GM23338 (cell line): ENCODE data around the gene NBEAL2. TPM values are rescaled to one million over a fixed set of nuclear protein-coding genes. Genes with fewer than 3 reads are reported as not detected.

Experiments
- ATAC-seq: fragments of 200-7000 bp; cut with Tn5 transposase; 3 replicates; pipeline ENCODE4 v1.9.1; 2020
- DNase-seq: peaks from one replicate; pipeline ENCODE4 v3.0.0-alpha.2; 2015; ENCODE audit warnings: low spot score
- H2AFZ ChIP-seq: fragments of 200-600 bp; sonication (generic); 2 replicates; pipeline ENCODE4 v1.8.0; 2016; ENCODE audit warnings: antibody characterized with exemption, mild to moderate bottlenecking, moderate library complexity
- H3F3A ChIP-seq: fragments of 200-600 bp; sonication (generic); replicated peaks from 2 replicates; pipeline ENCODE4 v1.8.0; 2017; ENCODE audit warnings: antibody characterized with exemption, mixed run types, low read depth
- H3K27ac ChIP-seq: fragments of 200-600 bp; sonication (generic); 2 replicates; pipeline ENCODE4 v1.6.1; 2016; ENCODE audit warnings: low read depth
- H3K27me3 ChIP-seq: fragments of 200-600 bp; sonication (generic); 2 replicates; pipeline ENCODE4 v1.8.0; 2016; ENCODE audit warnings: mild to moderate bottlenecking, mixed run types, moderate library complexity; ENCODE audit not compliant: insufficient read depth
- H3K36me3 ChIP-seq: fragments of 200-600 bp; sonication (generic); 2 replicates; pipeline ENCODE4 v1.8.0; 2016; ENCODE audit warnings: mild to moderate bottlenecking; ENCODE audit not compliant: insufficient read depth
- H3K4me1 ChIP-seq: fragments of 200-600 bp; sonication (generic); 2 replicates; pipeline ENCODE4 v1.8.0; 2016; ENCODE audit warnings: mild to moderate bottlenecking, moderate library complexity; ENCODE audit not compliant: insufficient read depth
- H3K4me2 ChIP-seq: fragments of 200-600 bp; sonication (generic); 2 replicates; pipeline ENCODE4 v1.7.1; 2017; ENCODE audit warnings: mixed run types
- H3K4me3 ChIP-seq: fragments of 200-600 bp; sonication (generic); 2 replicates; pipeline ENCODE4 v1.6.1; 2016; ENCODE audit warnings: mixed run types
- H3K79me2 ChIP-seq: fragments of 200-600 bp; sonication (generic); replicated peaks from 2 replicates; pipeline ENCODE4 v1.8.0; 2017; ENCODE audit warnings: mild to moderate bottlenecking; ENCODE audit not compliant: insufficient read depth
- H3K9me2 ChIP-seq: fragments of 200-600 bp; sonication (generic); 2 replicates; pipeline ENCODE4 v1.8.0; 2017; ENCODE audit not compliant: insufficient read depth
- H4K20me1 ChIP-seq: fragments of 200-600 bp; sonication (generic); replicated peaks from 2 replicates; pipeline ENCODE4 v1.8.0; 2017; ENCODE audit warnings: mild to moderate bottlenecking; ENCODE audit not compliant: insufficient read depth
- H3K27ac Mint-ChIP-seq: 2 replicates; pipeline ENCODE4 v1.8.0; 2020; ENCODE audit warnings: inconsistent platforms, mild to moderate bottlenecking, moderate library complexity, mixed read lengths
- H3K27me3 Mint-ChIP-seq: 3 replicates; pipeline ENCODE4 v1.8.0; 2022; ENCODE audit warnings: low read depth, mild to moderate bottlenecking, moderate library complexity, mixed read lengths, inconsistent platforms; ENCODE audit not compliant: insufficient read depth, poor library complexity
- H3K36me3 Mint-ChIP-seq: 3 replicates; pipeline ENCODE4 v1.8.0; 2021; ENCODE audit warnings: low read depth, mild to moderate bottlenecking, inconsistent platforms, moderate library complexity, mixed read lengths
- H3K4me1 Mint-ChIP-seq: 3 replicates; pipeline ENCODE4 v1.8.0; 2020; ENCODE audit warnings: mild to moderate bottlenecking, inconsistent platforms, mixed read lengths
- H3K4me3 Mint-ChIP-seq: 3 replicates; pipeline ENCODE4 v1.8.0; 2021; ENCODE audit warnings: moderate library complexity, mild to moderate bottlenecking, inconsistent platforms, mixed read lengths
- H3K9me3 Mint-ChIP-seq: 3 replicates; pipeline ENCODE4 v1.8.0; 2020; ENCODE audit warnings: moderate library complexity, mild to moderate bottlenecking, inconsistent platforms, mixed read lengths
- CREB1 ChIP-seq: fragments of 250-450 bp; sonication (Bioruptor Pico); IDR thresholded peaks from 2 replicates; pipeline ENCODE4 v1.5.0; 2020; ENCODE audit warnings: low read depth, mild to moderate bottlenecking, moderate library complexity
- CTCF ChIP-seq, 2 experiments: fragments of 200-600 bp in 1 of 2; sonication (generic) in 1 of 2; conservative IDR thresholded peaks; 2 replicates each; pipeline versions ENCODE4 v1.5.1 to v1.6.1; 2016 to 2017; ENCODE audit warnings: antibody characterized with exemption in 2 of 2, low read depth in 2 of 2, mild to moderate bottlenecking in 2 of 2, moderate library complexity in 1 of 2
- ETS1 ChIP-seq: IDR thresholded peaks from 2 replicates; pipeline ENCODE4 v1.6.1; 2016; ENCODE audit warnings: antibody characterized with exemption
- EZH2 ChIP-seq: fragments of 200-600 bp; sonication (generic); IDR thresholded peaks from one replicate; pipeline ENCODE4 v1.8.0; 2017; ENCODE audit warnings: antibody characterized with exemption, mild to moderate bottlenecking, low read depth; ENCODE audit not compliant: unreplicated experiment
- EZH2phosphoT487 ChIP-seq: fragments of 200-600 bp; sonication (generic); IDR thresholded peaks from one replicate; pipeline ENCODE4 v1.8.1; 2018; ENCODE audit warnings: antibody characterized with exemption; ENCODE audit not compliant: unreplicated experiment
- JUNB ChIP-seq: IDR thresholded peaks from one replicate; pipeline ENCODE4 v1.6.1; 2016; ENCODE audit warnings: antibody characterized with exemption; ENCODE audit not compliant: unreplicated experiment
- NANOG ChIP-seq: IDR thresholded peaks from 2 replicates; pipeline ENCODE4 v1.6.1; 2016; ENCODE audit warnings: antibody characterized with exemption, borderline replicate concordance
- POLR2AphosphoS5 ChIP-seq: IDR thresholded peaks from 2 replicates; pipeline ENCODE4 v1.6.1; 2016; ENCODE audit warnings: antibody characterized with exemption, low read depth
- REST ChIP-seq: IDR thresholded peaks from one replicate; pipeline ENCODE4 v1.6.1; 2018; ENCODE audit warnings: antibody characterized with exemption; ENCODE audit not compliant: unreplicated experiment
- STAT1 ChIP-seq: IDR thresholded peaks from one replicate; pipeline ENCODE4 v1.6.1; 2016; ENCODE audit warnings: antibody characterized with exemption; ENCODE audit not compliant: unreplicated experiment
- ZNF114 ChIP-seq: fragments of 250-450 bp; sonication (Bioruptor Pico); IDR thresholded peaks from 2 replicates; pipeline ENCODE4 v1.5.0; 2020; ENCODE audit warnings: mild to moderate bottlenecking, moderate library complexity
- ZNF331 ChIP-seq: fragments of 250-450 bp; sonication (Bioruptor Pico); IDR thresholded peaks from 2 replicates; pipeline ENCODE4 v1.5.0; 2020; ENCODE audit warnings: low read depth, mild to moderate bottlenecking, moderate library complexity
- polyA plus RNA-seq: library from polyadenylated mRNA; unstranded; fragments of >200 nt; fragmentation: Nextera tagmentation; extraction: Ambion mirVana; gene quantifications from 2 replicates; pipeline ENCODE4 v1.2.1, GENCODE V29; 2016
- total RNA-seq: library from RNA; depleted of rRNA; stranded (reverse); fragments of >200 nt; shearing (Covaris generic); gene quantifications from 2 replicates; pipeline ENCODE4 v1.2.3, GENCODE V29; 2014

The NBEAL2 gene
- total and polyA plus RNA-seq, 2 experiments from 2014 or later = 13.5 to 79.9 TPM

- TF ChIP-seq ZNF331 (CRISPR knock-in tag) = no peak
- TF ChIP-seq EZH2phosphoT487 = no peak
- TF ChIP-seq ZNF114 (CRISPR knock-in tag) = no peak
- TF ChIP-seq NANOG = no peak
- TF ChIP-seq REST = no peak
- no peak for TF ChIP-seq EZH2
- no peak for TF ChIP-seq ETS1
- TF ChIP-seq POLR2AphosphoS5 = no peak
- no peak for TF ChIP-seq STAT1
- TF ChIP-seq CREB1 (CRISPR knock-in tag) = no peak
- no peak for TF ChIP-seq CTCF (conservative IDR thresholded peaks at IDR 0.05; ENCODE audit: low read depth in 2 of 2)
Measured at GRCh38 chr3:46978381-46978780, 1.1 kb upstream of the NBEAL2 start (continued).

- peaks cover 11% of the 10 kb centered on the region for H3K4me1 ChIP-seq
- no peaks in the 10 kb centered on the region; the same call in 1 of the 2 replicates for H3F3A ChIP-seq
- no peak for TF ChIP-seq JUNB
- no peak for TF ChIP-seq REST
- no peak for TF ChIP-seq NANOG
- H3K4me2 ChIP-seq = peak overlapping the region; percentile 91
- H3K27ac Mint-ChIP-seq = no peak overlapping the region
- no peak overlapping the region for H2AFZ ChIP-seq
- H3K36me3 Mint-ChIP-seq = no peaks in the 10 kb centered on the region
- H4K20me1 ChIP-seq = peaks cover 16% of the 10 kb centered on the region
- H3K4me3 ChIP-seq = peak overlapping the region; percentile 78
- no peak overlapping the region for H3K27ac ChIP-seq
- H3K4me3 Mint-ChIP-seq = peak overlapping the region; percentile 77
- peaks cover 18% of the 10 kb centered on the region for H3K79me2 ChIP-seq
- 0 out of 2 replicates have a peak, but pooled peaks cover 5% of the 10 kb centered on the region for H3K27me3 ChIP-seq
- peaks cover 33% of the 10 kb centered on the region for H3K4me1 Mint-ChIP-seq
- no peaks in the 10 kb centered on the region for H3K36me3 ChIP-seq
- peaks cover 6% of the 10 kb centered on the region; the same call in 1 of the 3 replicates for H3K9me3 Mint-ChIP-seq
- DNase-seq (no peak), ATAC-seq (no peak)
- H3K27me3 Mint-ChIP-seq = peaks cover 39% of the 10 kb centered on the region
- H3K9me2 ChIP-seq = no peaks in the 10 kb centered on the region
Measured at GRCh38 chr3:46979958-46980497, 562 bp downstream of the NBEAL2 start.
